Measurements from ENCODE around the gene RGS4. TPM values are rescaled to one million over a fixed set of nuclear protein-coding genes. Genes with fewer than 3 reads are reported as not detected.

Gene RGS4
- total RNA-seq, 2 experiments from 2014 or later, result not detected

DNA sequence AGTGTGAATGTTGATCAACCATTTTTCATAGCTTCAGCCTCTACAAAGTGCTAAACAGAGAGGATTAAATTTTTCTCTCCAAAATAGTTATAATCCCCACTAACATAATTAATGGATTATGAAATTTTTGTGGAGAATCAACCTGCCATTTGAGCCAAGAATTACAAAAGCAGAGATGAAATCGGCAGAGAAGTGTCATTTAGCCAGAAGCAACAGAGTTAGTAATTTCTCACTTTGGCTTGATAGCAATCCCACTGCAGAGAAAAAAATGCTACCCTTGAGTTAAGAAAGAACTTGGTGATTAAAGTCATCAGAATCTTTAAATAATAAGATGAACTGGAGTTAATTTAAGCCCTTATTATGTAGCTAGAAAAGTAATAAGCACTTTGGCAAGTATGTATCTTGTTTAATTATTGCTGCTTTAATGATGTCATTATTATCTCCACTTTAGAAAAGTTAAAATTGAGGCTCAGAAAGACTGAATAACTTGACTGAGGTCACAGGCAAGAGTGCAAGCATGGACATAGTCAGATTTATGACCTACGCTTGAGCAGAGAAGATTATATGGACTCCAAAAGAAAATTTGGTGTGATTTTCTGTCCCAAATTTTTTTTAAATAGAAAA is 37.3 kb downstream of the RGS4 start:
- no peaks in the 10 kb centered on the region for H3K4me1 Mint-ChIP-seq
- H3K27ac Mint-ChIP-seq, result no peak overlapping the region
- ChIA-PET POLR2A (no interaction called here), CTCF (interaction anchor here (0.7 kb wide), 1 partner anchor 9 kb away, joined by 3 read pairs; no protein-coding TSS in a partner anchor)
- H3K9me3 Mint-ChIP-seq (ENCODE audit: low read depth), result peaks cover 1% of the 10 kb centered on the region
- peaks cover 18% of the 10 kb centered on the region for H3K27me3 Mint-ChIP-seq
- DNase-seq, result no peak
- no peaks in the 10 kb centered on the region for H3K36me3 Mint-ChIP-seq (ENCODE audit: low read depth)
- intact Hi-C loops (cut with DNase I, micrococcal nuclease), result no loop called here
- ATAC-seq, result no peak
- H3K4me3 Mint-ChIP-seq, result no peak overlapping the region

- peaks cover 1% of the 10 kb centered on the region for H3K9me3 Mint-ChIP-seq (ENCODE audit: low read depth)
- CTCF ChIA-PET, result no interaction called here
These were observed 38.5 kb downstream of the RGS4 start for GRCh38 chr1:163107655-163108054.

DNA sequence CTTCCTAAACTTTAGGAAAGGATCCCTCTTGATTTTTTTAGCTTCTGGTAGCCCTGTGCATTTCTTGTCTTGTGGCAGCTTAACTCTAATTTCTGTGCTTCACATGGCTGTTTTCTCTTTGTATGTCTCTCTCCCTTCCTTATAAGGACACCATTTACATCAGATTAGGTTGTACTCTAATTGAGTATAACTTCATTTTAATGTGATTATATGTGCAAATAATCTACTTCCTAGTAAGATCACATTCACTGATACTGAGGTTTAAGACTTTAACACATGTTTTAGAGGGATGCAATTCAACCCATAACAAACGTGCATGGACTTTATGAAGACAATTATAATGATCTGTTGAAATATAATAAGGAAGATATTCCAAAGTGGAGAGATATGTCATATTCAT is 46.7 kb downstream of the RGS4 start:
- no peak for DNase-seq
- Mint-ChIP-seq H3K4me1 (no peaks in the 10 kb centered on the region), H3K9me3 (ENCODE audit: low read depth) (no peaks in the 10 kb centered on the region), H3K36me3 (ENCODE audit: low read depth) (no peaks in the 10 kb centered on the region), H3K4me3 (no peak overlapping the region), H3K27ac (no peak overlapping the region), H3K27me3 (peaks cover 17% of the 10 kb centered on the region)
- intact Hi-C loops (cut with DNase I, micrococcal nuclease), result no loop called here
- ChIA-PET CTCF (no interaction called here), POLR2A (no interaction called here)
- no peak for ATAC-seq

More at GRCh38 chr1:163107655-163108054, 38.5 kb downstream of the RGS4 start:
- peaks cover 20% of the 10 kb centered on the region for H3K27me3 Mint-ChIP-seq
- H3K27ac Mint-ChIP-seq, result no peak overlapping the region
- no peaks in the 10 kb centered on the region for H3K4me1 Mint-ChIP-seq
- intact Hi-C loops (cut with DNase I, micrococcal nuclease), result no loop called here
- POLR2A ChIA-PET, result no interaction called here
- no peak overlapping the region for H3K4me3 Mint-ChIP-seq
- ATAC-seq, result no peak
- DNase-seq, result no peak
- no peaks in the 10 kb centered on the region for H3K36me3 Mint-ChIP-seq (ENCODE audit: low read depth)

- Mint-ChIP-seq H3K36me3 (ENCODE audit: low read depth) (no peaks in the 10 kb centered on the region), H3K4me3 (no peak overlapping the region), H3K27ac (no peak overlapping the region), H3K27me3 (peaks cover 19% of the 10 kb centered on the region), H3K4me1 (no peaks in the 10 kb centered on the region), H3K9me3 (ENCODE audit: low read depth) (no peaks in the 10 kb centered on the region)
- CTCF ChIA-PET, result no interaction called here
- DNase-seq, result no peak
- no peak for ATAC-seq
- intact Hi-C loops (cut with DNase I, micrococcal nuclease), result no loop called here
- POLR2A ChIA-PET, result no interaction called here
These were observed 50.5 kb downstream of the RGS4 start for GRCh38 chr1:163119707-163120106.

DNA sequence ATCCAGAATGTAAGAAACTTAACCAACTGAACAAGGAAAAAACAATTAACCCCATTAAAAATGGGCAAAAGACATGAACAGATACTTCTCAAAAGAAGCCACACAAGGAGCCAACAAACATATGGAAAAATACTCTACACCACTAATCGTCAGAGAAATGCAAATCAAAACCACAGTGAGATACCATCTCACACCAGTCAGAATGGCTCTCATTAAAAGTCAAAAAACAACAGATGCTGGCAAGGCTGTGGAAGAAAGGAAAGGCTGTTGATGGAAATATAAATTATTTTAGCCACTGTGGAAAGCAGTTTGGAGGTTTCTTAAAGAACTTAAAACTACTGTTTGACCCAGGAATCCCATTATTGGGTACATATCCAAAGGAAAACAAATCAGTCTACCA is 51.2 kb downstream of the RGS4 start:
- Mint-ChIP-seq H3K4me1 (no peaks in the 10 kb centered on the region), H3K36me3 (ENCODE audit: low read depth) (no peaks in the 10 kb centered on the region), H3K4me3 (no peak overlapping the region), H3K9me3 (ENCODE audit: low read depth) (no peaks in the 10 kb centered on the region), H3K27me3 (peaks cover 19% of the 10 kb centered on the region), H3K27ac (no peak overlapping the region)
- ATAC-seq (no peak), DNase-seq (no peak)
- intact Hi-C loops (cut with DNase I, micrococcal nuclease), result no loop called here
- ChIA-PET POLR2A (no interaction called here), CTCF (no interaction called here)

GRCh38 chr1:163124812-163125211 is 55.7 kb downstream of the RGS4 start:
- Mint-ChIP-seq H3K4me3 (no peak overlapping the region), H3K36me3 (ENCODE audit: low read depth) (no peaks in the 10 kb centered on the region), H3K4me1 (no peaks in the 10 kb centered on the region), H3K9me3 (ENCODE audit: low read depth) (no peaks in the 10 kb centered on the region), H3K27ac (no peak overlapping the region), H3K27me3 (peaks cover 11% of the 10 kb centered on the region)
- intact Hi-C loops (cut with DNase I, micrococcal nuclease), result no loop called here
- ATAC-seq, result no peak
- no peak for DNase-seq
- ChIA-PET POLR2A (no interaction called here), CTCF (interaction anchor here (1.2 kb wide), 1 partner anchor 9 kb away, joined by 3 read pairs; no protein-coding TSS in a partner anchor)

Other genes starting within 250 kb of the RGS4 start
- not detected for gene CCDC190, start 208.2 kb upstream of the RGS4 start, total RNA-seq
- gene RGS5, start 133.6 kb downstream of the RGS4 start, total RNA-seq, result 1 to 10 TPM; 4.1 to 4.4 TPM